ENCODE measurements around the gene TUBB3.
"Not testable (repeated sequence)": the region's sequence is repeated elsewhere in the genome, so short reads cannot be mapped to it uniquely, and the experiment has no call there.

Gene TUBB3

DNA sequence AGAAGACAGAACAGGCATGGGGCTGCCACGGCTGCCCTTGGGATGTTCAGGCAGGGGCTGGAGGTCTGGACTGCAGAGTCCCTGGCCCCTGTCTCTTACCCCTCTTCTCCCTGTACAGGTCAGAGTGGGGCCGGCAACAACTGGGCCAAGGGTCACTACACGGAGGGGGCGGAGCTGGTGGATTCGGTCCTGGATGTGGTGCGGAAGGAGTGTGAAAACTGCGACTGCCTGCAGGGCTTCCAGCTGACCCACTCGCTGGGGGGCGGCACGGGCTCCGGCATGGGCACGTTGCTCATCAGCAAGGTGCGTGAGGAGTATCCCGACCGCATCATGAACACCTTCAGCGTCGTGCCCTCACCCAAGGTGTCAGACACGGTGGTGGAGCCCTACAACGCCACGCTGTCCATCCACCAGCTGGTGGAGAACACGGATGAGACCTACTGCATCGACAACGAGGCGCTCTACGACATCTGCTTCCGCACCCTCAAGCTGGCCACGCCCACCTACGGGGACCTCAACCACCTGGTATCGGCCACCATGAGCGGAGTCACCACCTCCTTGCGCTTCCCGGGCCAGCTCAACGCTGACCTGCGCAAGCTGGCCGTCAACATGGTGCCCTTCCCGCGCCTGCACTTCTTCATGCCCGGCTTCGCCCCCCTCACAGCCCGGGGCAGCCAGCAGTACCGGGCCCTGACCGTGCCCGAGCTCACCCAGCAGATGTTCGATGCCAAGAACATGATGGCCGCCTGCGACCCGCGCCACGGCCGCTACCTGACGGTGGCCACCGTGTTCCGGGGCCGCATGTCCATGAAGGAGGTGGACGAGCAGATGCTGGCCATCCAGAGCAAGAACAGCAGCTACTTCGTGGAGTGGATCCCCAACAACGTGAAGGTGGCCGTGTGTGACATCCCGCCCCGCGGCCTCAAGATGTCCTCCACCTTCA lies 11.7 kb downstream of the TUBB3 start:
- 96% methylated on average over 61 of the region's 61 CpGs for WGBS
- no peaks in the 10 kb centered on the region for H3K9me3 ChIP-seq (ENCODE audit: insufficient read depth, low read depth, low read length)
- no peak overlapping the region for H3K9ac ChIP-seq (ENCODE audit: low read depth, low read length)
- H3K4me1 ChIP-seq (ENCODE audit: insufficient read depth, low read length) = no peaks in the 10 kb centered on the region
- peaks cover 55% of the 10 kb centered on the region for H3K36me3 ChIP-seq (ENCODE audit: insufficient read depth, low read length)
- H3K27me3 ChIP-seq (ENCODE audit: insufficient read depth, low read length) = no peaks in the 10 kb centered on the region
- H3K4me3 ChIP-seq (ENCODE audit: low read length) = no peak overlapping the region
- H3K27ac ChIP-seq (ENCODE audit: low read depth, low read length) = no peak overlapping the region

DNA sequence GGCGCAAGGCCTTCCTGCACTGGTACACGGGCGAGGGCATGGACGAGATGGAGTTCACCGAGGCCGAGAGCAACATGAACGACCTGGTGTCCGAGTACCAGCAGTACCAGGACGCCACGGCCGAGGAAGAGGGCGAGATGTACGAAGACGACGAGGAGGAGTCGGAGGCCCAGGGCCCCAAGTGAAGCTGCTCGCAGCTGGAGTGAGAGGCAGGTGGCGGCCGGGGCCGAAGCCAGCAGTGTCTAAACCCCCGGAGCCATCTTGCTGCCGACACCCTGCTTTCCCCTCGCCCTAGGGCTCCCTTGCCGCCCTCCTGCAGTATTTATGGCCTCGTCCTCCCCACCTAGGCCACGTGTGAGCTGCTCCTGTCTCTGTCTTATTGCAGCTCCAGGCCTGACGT lies 12.5 kb downstream of the TUBB3 start:
- not testable (repeated sequence) for H3K9me3 ChIP-seq (ENCODE audit: insufficient read depth, low read depth, low read length); H3K4me1 ChIP-seq (ENCODE audit: insufficient read depth, low read length); H3K27ac ChIP-seq (ENCODE audit: low read depth, low read length); H3K9ac ChIP-seq (ENCODE audit: low read depth, low read length); H3K4me3 ChIP-seq (ENCODE audit: low read length); H3K27me3 ChIP-seq (ENCODE audit: insufficient read depth, low read length)
- H3K36me3 ChIP-seq (ENCODE audit: insufficient read depth, low read length) = peaks cover 54% of the 10 kb centered on the region
- 93% methylated on average over 25 of the region's 27 CpGs for WGBS

DNA sequence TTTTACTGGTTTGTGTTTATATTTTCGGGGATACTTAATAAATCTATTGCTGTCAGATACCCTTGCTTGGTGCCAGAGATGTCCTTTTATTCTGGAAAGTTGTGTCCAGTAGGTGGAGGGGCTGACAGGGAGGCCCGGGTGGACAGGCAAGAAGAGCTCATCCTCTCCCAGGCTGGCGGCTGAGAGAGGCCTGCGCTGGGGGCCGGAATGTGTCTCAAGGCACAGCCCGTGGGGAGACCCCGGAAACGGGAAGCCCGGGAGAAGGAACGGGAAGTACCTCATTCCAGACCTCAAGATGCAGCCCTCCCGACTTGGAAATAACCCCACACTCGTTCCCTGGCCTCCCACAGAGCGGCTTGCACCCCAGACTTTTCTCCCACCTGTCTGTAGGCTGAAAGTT lies 12.9 kb downstream of the TUBB3 start:
- no peak overlapping the region for H3K27ac ChIP-seq (ENCODE audit: low read depth, low read length)
- no peak overlapping the region for H3K4me3 ChIP-seq (ENCODE audit: low read length)
- H3K36me3 ChIP-seq (ENCODE audit: insufficient read depth, low read length) = peaks cover 53% of the 10 kb centered on the region
- no peaks in the 10 kb centered on the region for H3K4me1 ChIP-seq (ENCODE audit: insufficient read depth, low read length)
- no peaks in the 10 kb centered on the region for H3K9me3 ChIP-seq (ENCODE audit: insufficient read depth, low read depth, low read length)
- no peaks in the 10 kb centered on the region for H3K27me3 ChIP-seq (ENCODE audit: insufficient read depth, low read length)
- 90% methylated on average over 13 of the region's 13 CpGs for WGBS
- no peak overlapping the region for H3K9ac ChIP-seq (ENCODE audit: low read depth, low read length)

DNA sequence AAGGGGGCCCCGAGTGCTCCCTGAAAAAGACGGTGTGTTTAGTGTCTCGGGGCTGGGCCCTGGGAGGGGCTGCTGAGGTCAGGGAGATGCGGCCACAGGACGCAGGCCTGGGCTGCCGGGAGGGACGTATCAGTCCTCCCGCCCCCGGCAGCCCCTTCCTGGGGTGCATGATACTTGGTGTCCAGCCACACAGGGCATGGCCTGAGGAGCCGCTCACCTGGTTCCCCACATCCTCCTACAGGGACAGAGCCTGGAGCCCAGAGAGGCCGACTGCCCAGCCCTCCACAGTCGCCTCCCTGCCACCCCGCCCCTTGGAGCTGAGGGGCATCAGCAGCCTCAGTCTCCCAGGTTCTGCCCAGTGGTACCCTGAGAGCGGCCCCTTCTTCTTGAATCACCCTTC lies 13.4 kb downstream of the TUBB3 start:
- WGBS = 96% methylated on average over 14 of the region's 14 CpGs
- Histone ChIP-seq H3K4me1 (ENCODE audit: insufficient read depth, low read length) (no peaks in the 10 kb centered on the region), H3K9me3 (ENCODE audit: insufficient read depth, low read depth, low read length) (no peaks in the 10 kb centered on the region), H3K27ac (ENCODE audit: low read depth, low read length) (no peak overlapping the region), H3K27me3 (ENCODE audit: insufficient read depth, low read length) (no peaks in the 10 kb centered on the region), H3K9ac (ENCODE audit: low read depth, low read length) (no peak overlapping the region), H3K36me3 (ENCODE audit: insufficient read depth, low read length) (peaks cover 48% of the 10 kb centered on the region), H3K4me3 (ENCODE audit: low read length) (no peak overlapping the region)

DNA sequence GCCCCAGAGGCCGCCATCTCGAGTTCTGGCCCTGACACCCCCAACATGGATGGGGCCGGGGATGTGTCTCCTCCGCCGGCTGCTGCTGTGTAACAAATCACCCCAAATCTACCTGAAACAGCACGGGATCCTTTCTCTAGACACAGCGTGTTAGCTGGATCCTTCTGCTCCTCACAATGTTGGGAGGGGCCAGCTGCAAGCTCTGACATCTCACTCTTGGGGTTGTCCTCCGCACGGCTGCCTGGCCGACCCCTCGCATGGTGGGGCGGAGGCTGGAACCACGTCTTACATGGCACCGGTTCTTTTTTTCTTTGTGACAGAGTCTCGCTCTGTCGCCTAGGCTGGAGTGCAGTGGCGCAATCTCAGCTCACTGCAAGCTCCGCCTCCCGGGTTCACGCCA lies 13.8 kb downstream of the TUBB3 start:
- H3K36me3 ChIP-seq (ENCODE audit: insufficient read depth, low read length) = peaks cover 43% of the 10 kb centered on the region
- H3K4me3 ChIP-seq (ENCODE audit: low read length) = no peak overlapping the region
- H3K9me3 ChIP-seq (ENCODE audit: insufficient read depth, low read depth, low read length) = no peaks in the 10 kb centered on the region
- no peak overlapping the region for H3K27ac ChIP-seq (ENCODE audit: low read depth, low read length)
- WGBS = 95% methylated on average over 20 of the region's 20 CpGs
- H3K9ac ChIP-seq (ENCODE audit: low read depth, low read length) = no peak overlapping the region
- H3K4me1 ChIP-seq (ENCODE audit: insufficient read depth, low read length) = no peaks in the 10 kb centered on the region
- H3K27me3 ChIP-seq (ENCODE audit: insufficient read depth, low read length) = no peaks in the 10 kb centered on the region

DNA sequence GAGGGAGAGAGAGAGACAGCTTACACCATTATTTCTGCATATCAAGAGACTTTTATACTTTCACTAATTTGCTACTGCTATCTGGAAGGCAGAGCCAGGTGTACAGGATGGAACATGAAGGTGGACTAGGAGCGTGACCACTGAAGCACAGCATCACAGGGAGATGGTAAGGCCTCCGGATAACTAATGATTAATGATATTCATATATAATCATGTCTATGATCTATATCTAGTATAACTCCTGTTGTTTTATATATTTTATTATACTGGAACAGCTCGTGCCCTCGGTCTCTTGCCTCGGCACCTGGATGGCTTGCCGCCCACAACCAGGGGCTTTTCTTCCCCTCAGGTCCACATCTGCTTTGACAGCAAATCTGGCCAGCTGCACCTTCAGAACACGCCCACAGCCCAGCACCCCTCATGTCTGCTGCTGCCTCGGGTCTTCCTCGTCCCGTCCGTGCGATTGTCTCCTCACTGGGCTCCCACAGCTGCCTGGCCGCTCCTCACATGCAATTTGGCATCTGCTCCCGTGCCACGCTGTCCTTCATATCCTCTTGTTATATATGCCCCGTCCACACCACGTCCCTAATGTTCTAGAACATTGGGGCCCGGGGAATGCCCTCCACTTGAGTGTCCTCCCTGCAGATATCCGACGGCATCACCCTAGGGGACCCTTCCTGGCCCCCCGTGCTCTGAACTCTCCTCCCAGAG lies 15.2 kb downstream of the TUBB3 start:
- Histone ChIP-seq H3K4me3 (ENCODE audit: low read length) (no peak overlapping the region), H3K27ac (ENCODE audit: low read depth, low read length) (no peak overlapping the region), H3K27me3 (ENCODE audit: insufficient read depth, low read length) (no peaks in the 10 kb centered on the region), H3K4me1 (ENCODE audit: insufficient read depth, low read length) (no peaks in the 10 kb centered on the region), H3K9ac (ENCODE audit: low read depth, low read length) (no peak overlapping the region), H3K36me3 (ENCODE audit: insufficient read depth, low read length) (peaks cover 30% of the 10 kb centered on the region), H3K9me3 (ENCODE audit: insufficient read depth, low read depth, low read length) (no peaks in the 10 kb centered on the region)
- 90% methylated on average over 20 of the region's 21 CpGs for WGBS

DNA sequence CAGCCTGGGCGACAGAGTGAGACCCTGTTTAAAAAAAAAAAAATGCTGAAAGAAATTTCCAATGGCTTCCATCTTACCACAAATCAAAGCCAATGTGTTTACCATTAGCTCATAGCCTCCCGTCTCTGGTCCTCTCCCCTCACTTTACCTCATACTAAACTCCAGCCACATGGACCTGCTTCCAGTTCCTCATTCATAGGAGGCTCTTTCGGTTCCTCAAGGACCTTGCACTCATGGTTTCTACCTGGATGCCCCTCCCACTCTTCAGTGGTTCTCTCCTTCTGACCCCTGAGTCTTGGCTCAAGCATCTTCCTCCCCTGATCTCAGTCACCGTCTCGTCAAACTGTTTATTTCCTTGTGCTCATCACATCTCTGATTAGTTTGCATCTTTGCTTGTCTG lies 21.6 kb downstream of the TUBB3 start:
- H3K27ac ChIP-seq (ENCODE audit: low read depth, low read length) = no peak overlapping the region
- peaks cover 35% of the 10 kb centered on the region for H3K27me3 ChIP-seq (ENCODE audit: insufficient read depth, low read length)

DNA sequence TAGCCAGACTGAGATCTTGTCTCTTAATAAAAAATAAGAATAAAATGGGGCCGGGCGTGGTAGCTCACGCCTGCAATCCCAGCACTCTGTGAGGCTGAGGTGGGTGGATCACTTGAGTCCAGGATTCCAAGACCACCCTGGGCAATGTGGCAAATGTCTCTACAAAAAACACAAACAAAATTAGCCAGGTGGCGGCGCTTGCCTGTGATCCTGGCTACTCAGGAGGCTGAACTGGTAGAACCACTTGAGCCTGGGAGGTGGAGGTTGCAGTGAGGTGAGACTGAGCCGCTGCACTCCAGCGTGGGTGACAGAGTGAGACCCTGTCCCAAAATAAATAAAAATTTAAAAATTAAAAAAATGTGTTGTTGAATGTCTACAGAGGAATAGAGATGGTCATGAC lies 22.5 kb downstream of the TUBB3 start:
- Histone ChIP-seq H3K4me1 (ENCODE audit: insufficient read depth, low read length) (no peaks in the 10 kb centered on the region), H3K9ac (ENCODE audit: low read depth, low read length) (no peak overlapping the region), H3K36me3 (ENCODE audit: insufficient read depth, low read length) (no peaks in the 10 kb centered on the region), H3K9me3 (ENCODE audit: insufficient read depth, low read depth, low read length) (no peaks in the 10 kb centered on the region), H3K27me3 (ENCODE audit: insufficient read depth, low read length) (peaks cover 38% of the 10 kb centered on the region), H3K27ac (ENCODE audit: low read depth, low read length) (no peak overlapping the region), H3K4me3 (ENCODE audit: low read length) (no peak overlapping the region)
- 86% methylated on average over 5 of the region's 7 CpGs for WGBS

More for the DNA sequence above, 21.6 kb downstream of the TUBB3 start:
- Histone ChIP-seq H3K9me3 (ENCODE audit: insufficient read depth, low read depth, low read length) (no peaks in the 10 kb centered on the region), H3K4me3 (ENCODE audit: low read length) (no peak overlapping the region), H3K4me1 (ENCODE audit: insufficient read depth, low read length) (no peaks in the 10 kb centered on the region), H3K36me3 (ENCODE audit: insufficient read depth, low read length) (no peaks in the 10 kb centered on the region), H3K9ac (ENCODE audit: low read depth, low read length) (no peak overlapping the region)
- 90% methylated on average over 5 of the region's 5 CpGs for WGBS

DNA sequence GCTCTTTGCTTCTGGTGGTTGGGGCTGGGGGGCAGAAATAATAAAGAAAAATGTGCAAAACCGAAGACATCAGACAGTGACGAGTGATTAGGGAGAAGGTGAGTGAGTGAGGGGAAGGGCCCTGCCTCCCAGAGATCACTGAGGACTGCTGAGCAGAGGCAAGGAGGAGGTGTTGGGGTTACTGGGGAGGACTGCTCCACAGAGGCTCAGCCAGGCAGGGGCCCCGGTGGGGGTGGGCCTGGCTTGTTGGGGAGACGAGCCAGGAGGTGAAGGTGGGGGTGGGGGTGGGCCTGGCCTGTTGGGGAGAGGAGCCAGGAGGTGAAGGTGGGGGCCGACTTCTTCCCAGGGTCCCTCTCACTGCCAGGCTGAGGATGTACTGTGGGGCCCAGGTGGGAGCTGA lies 23.4 kb downstream of the TUBB3 start:
- Histone ChIP-seq H3K4me3 (ENCODE audit: low read length) (no peak overlapping the region), H3K4me1 (ENCODE audit: insufficient read depth, low read length) (no peaks in the 10 kb centered on the region), H3K27me3 (ENCODE audit: insufficient read depth, low read length) (peaks cover 38% of the 10 kb centered on the region), H3K27ac (ENCODE audit: low read depth, low read length) (no peak overlapping the region), H3K36me3 (ENCODE audit: insufficient read depth, low read length) (no peaks in the 10 kb centered on the region), H3K9me3 (ENCODE audit: insufficient read depth, low read depth, low read length) (no peaks in the 10 kb centered on the region), H3K9ac (ENCODE audit: low read depth, low read length) (no peak overlapping the region)
- WGBS = 88% methylated on average over 5 of the region's 5 CpGs

DNA sequence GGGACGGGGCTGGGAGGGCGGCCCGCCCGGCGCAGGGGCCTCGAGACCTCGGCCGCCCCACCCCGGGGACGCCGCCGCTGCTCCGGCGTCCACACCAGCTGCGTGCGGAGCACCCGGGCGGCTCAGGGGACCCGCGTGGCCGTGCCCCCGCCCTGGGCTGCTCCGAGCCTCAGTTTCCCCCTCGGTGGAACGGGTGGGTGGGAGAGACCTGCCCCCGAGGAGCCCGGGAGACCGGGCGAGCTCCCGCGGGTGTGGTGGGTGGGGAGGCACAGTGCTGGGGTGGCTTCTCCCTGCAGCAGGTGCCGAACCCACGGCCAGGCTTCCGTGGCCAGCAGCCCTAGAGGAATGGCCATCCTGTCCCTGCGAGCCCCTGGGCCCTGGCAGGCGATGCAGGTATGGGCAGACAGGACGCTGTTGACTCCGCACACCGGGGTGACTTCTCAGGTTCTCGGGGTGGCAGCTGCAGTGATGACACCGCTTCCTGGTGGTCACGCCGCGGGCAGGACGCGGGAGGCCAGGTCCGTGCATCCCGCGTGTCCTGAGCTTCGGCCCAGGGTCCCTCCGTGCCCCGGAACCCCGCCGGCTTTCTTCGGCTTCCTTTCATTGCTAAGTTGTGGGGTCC lies 26.1 kb downstream of the TUBB3 start:
- Histone ChIP-seq H3K4me3 (ENCODE audit: low read length) (peak overlapping the region; percentile 61), H3K9me3 (ENCODE audit: insufficient read depth, low read depth, low read length) (no peaks in the 10 kb centered on the region), H3K27ac (ENCODE audit: low read depth, low read length) (no peak overlapping the region), H3K9ac (ENCODE audit: low read depth, low read length) (peak overlapping the region; percentile 50; the same call in 1 of the 2 replicates), H3K27me3 (ENCODE audit: insufficient read depth, low read length) (peaks cover 38% of the 10 kb centered on the region), H3K36me3 (ENCODE audit: insufficient read depth, low read length) (no peaks in the 10 kb centered on the region), H3K4me1 (ENCODE audit: insufficient read depth, low read length) (no peaks in the 10 kb centered on the region)
- 23% methylated on average over 55 of the region's 55 CpGs for WGBS

DNA sequence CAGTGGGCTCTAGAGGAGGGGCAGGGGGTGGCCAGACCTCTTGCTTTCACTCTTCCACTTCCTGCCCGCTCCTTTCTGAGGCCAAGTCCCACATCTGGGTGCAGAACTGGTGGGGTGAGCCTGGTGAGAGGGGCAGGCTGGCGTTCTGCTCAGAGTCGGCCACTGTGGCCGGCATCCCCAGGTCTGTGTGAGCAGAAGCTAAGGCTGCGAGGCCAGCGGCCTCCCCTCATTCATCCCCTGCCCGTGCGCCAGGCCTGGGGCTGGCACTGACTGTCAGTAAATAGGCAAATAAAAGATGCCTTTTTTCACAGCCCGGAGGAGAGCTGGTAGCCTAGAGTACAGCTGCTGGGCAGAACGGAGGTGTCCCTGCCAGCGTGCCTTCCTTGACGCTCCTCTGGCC lies 26.6 kb downstream of the TUBB3 start:
- H3K36me3 ChIP-seq (ENCODE audit: insufficient read depth, low read length) = no peaks in the 10 kb centered on the region
- H3K4me3 ChIP-seq (ENCODE audit: low read length) = peak overlapping the region; percentile 61
- H3K9ac ChIP-seq (ENCODE audit: low read depth, low read length) = 0 out of 2 replicates have a peak overlapping the region, but pooled peaks have one; percentile 50
- H3K9me3 ChIP-seq (ENCODE audit: insufficient read depth, low read depth, low read length) = no peaks in the 10 kb centered on the region
- H3K27me3 ChIP-seq (ENCODE audit: insufficient read depth, low read length) = peaks cover 36% of the 10 kb centered on the region
- H3K4me1 ChIP-seq (ENCODE audit: insufficient read depth, low read length) = no peaks in the 10 kb centered on the region
- no peak overlapping the region for H3K27ac ChIP-seq (ENCODE audit: low read depth, low read length)
- WGBS = 89% methylated on average over 12 of the region's 12 CpGs
